Activated CD8-positive, alpha-beta memory T cell treated with anti-CD3 and anti-CD28 coated beads, Interleukin-2, amount 10 ng/mL, durations not matched to agents 7 days and 5 days (primary cell): ENCODE data around the gene PNPLA3. TPM values are rescaled to one million over a fixed set of nuclear protein-coding genes. Genes with fewer than 3 reads are reported as not detected.

ENCODE experiments used
- ATAC-seq: fragments of 150-1000 bp; cut with Tn5 transposase; one replicate; pipeline ENCODE4 v1.10.0; 2021; ENCODE audit warnings: moderate library complexity
- CTCF ChIA-PET: fragments of 350-600 bp; sonication (Branson Sonifier 250); formaldehyde crosslinking; loops from one replicate; lab custom pipeline; 2021; ENCODE audit warnings: antibody characterized with exemption; lab: Charles Lee
- DNase-seq: peaks from one replicate; pipeline ENCODE4 v3.0.0-alpha.2; 2020
- H3K27ac Mint-ChIP-seq: one replicate; pipeline ENCODE4 v1.8.0; 2021; ENCODE audit warnings: mild to moderate bottlenecking, mixed read lengths
- H3K27me3 Mint-ChIP-seq: one replicate; pipeline ENCODE4 v1.8.0; 2021; ENCODE audit warnings: mixed read lengths
- H3K36me3 Mint-ChIP-seq: one replicate; pipeline ENCODE4 v1.8.0; 2021; ENCODE audit warnings: mild to moderate bottlenecking, mixed read lengths
- H3K4me1 Mint-ChIP-seq: one replicate; pipeline ENCODE4 v1.8.0; 2021; ENCODE audit warnings: mixed read lengths
- H3K4me3 Mint-ChIP-seq: one replicate; pipeline ENCODE4 v1.8.0; 2021; ENCODE audit warnings: mild to moderate bottlenecking, moderate library complexity, mixed read lengths
- H3K9me3 Mint-ChIP-seq: one replicate; pipeline ENCODE4 v1.8.0; 2022; ENCODE audit warnings: low read depth, mixed read lengths
- total RNA-seq, 2 experiments: library from RNA; stranded (reverse); gene quantifications; one replicate each; pipeline ENCODE4 v1.2.3, GENCODE V29; 2021

PNPLA3 gene
- total RNA-seq, 2 experiments from 2014 or later: 0.19 TPM; not detected in 1

DNA sequence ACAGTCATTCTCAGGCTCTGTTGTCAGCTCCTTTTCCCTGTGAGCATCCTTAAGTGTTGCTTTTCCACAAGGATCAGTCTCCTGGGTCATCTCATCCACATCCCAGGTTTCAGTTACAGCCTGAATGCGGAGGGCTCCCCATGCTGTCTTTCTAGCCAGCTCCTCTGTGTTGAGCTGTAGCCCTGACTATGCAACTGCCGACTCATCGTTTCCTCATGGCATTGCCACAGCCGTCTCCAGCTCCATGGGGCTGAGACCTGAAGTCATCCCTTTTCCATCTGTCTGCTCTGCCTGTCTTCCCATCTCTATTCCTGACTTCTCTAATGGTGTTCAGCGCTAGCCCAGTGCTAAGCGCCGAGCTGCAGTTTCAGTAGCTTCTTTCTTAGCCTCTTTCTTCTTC is 43.5 kb downstream of the PNPLA3 start:
- Mint-ChIP-seq H3K9me3 (no peaks in the 10 kb centered on the region), H3K27me3 (no peaks in the 10 kb centered on the region), H3K4me1 (peaks cover 13% of the 10 kb centered on the region), H3K36me3 (peaks cover 30% of the 10 kb centered on the region), H3K27ac (no peak overlapping the region), H3K4me3 (no peak overlapping the region)
- ATAC-seq (no peak), DNase-seq (no peak)
- CTCF ChIA-PET: interaction anchor here (0.8 to 1.5 kb wide), 2 partner anchors 12 to 21 kb away, joined by 3 read pairs; partner anchors contain the start of gene SAMM50

GRCh38 chr22:43968614-43969013 is 45.0 kb downstream of the PNPLA3 start:
- ATAC-seq: no peak
- no peaks in the 10 kb centered on the region for H3K9me3 Mint-ChIP-seq
- H3K4me1 Mint-ChIP-seq: peaks cover 13% of the 10 kb centered on the region
- H3K27me3 Mint-ChIP-seq: no peaks in the 10 kb centered on the region
- CTCF ChIA-PET: no interaction called here
- H3K36me3 Mint-ChIP-seq: peaks cover 29% of the 10 kb centered on the region
- no peak overlapping the region for H3K27ac Mint-ChIP-seq
- no peak for DNase-seq
- H3K4me3 Mint-ChIP-seq: no peak overlapping the region

DNA sequence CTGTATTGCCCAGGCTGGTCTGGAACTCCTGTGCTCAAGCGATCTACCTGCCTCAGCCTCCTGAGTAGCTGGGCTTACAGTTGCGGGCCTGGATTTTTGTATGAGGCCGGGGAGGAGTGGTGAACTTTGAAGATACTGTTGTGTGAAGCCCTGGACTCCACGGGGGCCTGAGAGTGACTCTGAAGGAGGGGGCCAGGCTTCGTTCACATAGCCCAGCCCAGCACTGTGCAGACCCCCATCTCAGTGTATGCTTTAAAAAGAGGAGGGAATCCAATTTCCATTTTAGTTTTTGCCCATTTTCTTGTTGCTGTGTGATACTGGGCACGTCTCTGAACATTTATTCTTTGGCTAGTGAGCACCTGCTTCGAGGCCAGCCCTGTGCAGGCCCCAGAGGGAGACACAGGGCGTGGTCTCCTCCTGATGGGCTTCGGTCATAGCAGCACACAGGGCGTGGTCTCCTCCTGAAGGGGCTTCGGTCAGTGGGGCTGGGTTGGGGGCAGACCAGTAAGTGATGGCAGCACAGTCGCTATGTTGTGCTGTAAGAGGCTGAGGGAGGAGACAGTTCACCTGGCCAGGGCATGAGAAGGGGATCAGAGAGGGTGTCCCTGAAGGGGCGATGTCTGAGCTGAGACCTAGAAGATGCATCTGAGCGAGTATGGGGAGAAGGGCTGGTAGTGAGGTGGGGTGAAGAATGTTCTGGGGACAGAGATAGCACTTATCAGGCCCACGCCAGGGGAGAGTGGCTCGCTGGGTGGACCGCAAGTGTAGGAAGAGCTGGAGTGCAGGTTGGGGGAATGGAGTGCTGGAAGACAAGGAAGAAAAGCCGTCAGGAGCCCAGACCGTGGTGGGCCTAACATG is 45.6 kb downstream of the PNPLA3 start:
- no peak for DNase-seq
- Mint-ChIP-seq H3K4me3 (no peak overlapping the region), H3K4me1 (peaks cover 13% of the 10 kb centered on the region), H3K27me3 (no peaks in the 10 kb centered on the region), H3K27ac (no peak overlapping the region), H3K9me3 (no peaks in the 10 kb centered on the region), H3K36me3 (peaks cover 27% of the 10 kb centered on the region)
- CTCF ChIA-PET: no interaction called here
- no peak for ATAC-seq

DNA sequence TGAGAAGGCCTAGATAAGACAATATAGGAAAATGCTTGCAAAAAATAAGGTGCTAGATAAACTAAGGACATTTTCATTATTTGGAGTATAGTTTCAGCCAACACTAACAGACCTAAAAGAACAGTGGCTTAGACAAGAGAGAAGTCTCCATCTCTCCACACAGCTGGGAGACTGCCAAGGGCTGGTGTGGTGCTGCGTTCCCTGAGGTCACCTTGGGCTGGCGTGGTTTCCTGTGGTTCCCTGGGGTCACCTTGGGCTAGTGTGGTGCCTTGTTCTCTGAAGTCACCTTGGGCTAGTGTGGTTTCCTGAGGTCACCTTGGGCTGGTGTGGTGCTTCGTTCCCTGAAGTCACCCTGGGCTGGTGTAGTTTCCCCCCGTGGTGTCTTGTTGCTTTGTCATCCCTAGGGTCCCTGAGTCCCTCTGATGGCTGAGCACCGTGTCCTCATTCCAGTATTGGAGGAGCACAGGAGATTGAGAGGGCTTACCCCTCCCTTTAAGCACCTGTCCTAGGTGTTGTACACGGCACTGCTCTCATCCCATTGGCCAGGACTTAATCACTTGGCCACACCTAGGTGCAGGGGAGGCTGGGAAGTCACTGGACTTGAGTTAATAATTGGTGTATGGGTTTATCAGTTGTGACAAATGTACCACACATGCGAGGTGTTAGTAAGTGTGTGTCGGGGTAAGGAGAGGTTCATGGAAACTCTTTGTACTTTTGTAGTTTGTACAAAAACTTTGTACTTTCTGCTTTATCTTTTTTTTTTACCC is 46.6 kb downstream of the PNPLA3 start:
- ATAC-seq: peak; percentile 33
- Mint-ChIP-seq H3K9me3 (no peaks in the 10 kb centered on the region), H3K27me3 (no peaks in the 10 kb centered on the region), H3K4me3 (no peak overlapping the region), H3K4me1 (peaks cover 13% of the 10 kb centered on the region), H3K27ac (peak overlapping the region; percentile 6), H3K36me3 (peaks cover 22% of the 10 kb centered on the region)
- CTCF ChIA-PET: no interaction called here
- DNase-seq: no peak

DNA sequence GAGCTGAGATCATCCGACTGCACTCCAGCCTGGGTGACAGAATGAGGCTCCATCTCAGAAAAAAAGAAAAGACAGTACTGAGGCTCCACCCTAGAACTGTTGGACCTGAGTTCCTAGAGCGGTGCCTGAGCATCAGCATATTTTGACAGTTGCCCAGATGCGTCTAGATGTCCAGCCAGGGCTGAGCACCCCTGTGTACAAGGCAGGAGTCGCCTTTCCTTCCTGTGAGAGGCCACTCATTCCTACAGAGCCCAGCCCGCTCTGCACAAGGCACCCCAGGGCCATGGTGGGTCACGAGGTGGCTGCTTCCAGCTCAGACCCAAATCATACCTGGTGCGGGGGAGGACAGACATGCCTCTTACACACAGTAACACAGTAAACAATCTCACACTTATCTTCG is 47.5 kb downstream of the PNPLA3 start:
- CTCF ChIA-PET: no interaction called here
- H3K27ac Mint-ChIP-seq: no peak overlapping the region
- peaks cover 25% of the 10 kb centered on the region for H3K36me3 Mint-ChIP-seq
- no peaks in the 10 kb centered on the region for H3K27me3 Mint-ChIP-seq
- ATAC-seq (no peak), DNase-seq (no peak)
- no peak overlapping the region for H3K4me3 Mint-ChIP-seq
- peaks cover 13% of the 10 kb centered on the region for H3K4me1 Mint-ChIP-seq
- no peaks in the 10 kb centered on the region for H3K9me3 Mint-ChIP-seq

DNA sequence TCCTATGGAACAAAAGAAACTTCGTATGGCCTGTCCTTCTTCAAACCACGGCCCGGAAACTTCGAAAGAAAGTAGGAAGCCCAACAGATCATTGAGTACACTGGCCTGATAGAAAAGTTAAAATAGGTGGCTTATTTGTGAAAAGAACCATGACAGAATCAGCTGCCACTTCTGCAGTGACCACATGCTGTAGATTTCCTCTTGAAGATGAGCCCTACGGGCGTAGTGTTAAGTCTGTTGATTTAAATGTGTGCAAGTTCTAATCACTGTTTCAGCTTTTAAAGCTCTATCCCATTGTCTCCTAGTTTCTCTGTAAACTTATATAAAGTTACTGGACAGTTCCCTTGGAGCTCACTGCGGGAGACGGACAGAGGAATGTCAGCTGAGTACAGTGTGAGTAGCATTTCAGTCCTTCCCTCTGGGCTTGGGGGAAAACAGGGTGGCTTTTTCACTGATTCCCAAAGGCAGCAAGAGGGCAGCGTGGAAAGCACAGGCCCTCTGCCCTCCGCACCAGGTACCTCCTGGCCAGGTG is 49.4 kb downstream of the PNPLA3 start:
- Mint-ChIP-seq H3K27ac (no peak overlapping the region), H3K9me3 (no peaks in the 10 kb centered on the region), H3K36me3 (peaks cover 25% of the 10 kb centered on the region), H3K4me3 (no peak overlapping the region), H3K27me3 (no peaks in the 10 kb centered on the region), H3K4me1 (peaks cover 13% of the 10 kb centered on the region)
- DNase-seq (no peak), ATAC-seq (no peak)
- CTCF ChIA-PET: interaction anchor here (0.7 to 1.7 kb wide), 2 partner anchors 20 to 597 kb away, joined by 3 to 7 read pairs; no protein-coding TSS in a partner anchor

DNA sequence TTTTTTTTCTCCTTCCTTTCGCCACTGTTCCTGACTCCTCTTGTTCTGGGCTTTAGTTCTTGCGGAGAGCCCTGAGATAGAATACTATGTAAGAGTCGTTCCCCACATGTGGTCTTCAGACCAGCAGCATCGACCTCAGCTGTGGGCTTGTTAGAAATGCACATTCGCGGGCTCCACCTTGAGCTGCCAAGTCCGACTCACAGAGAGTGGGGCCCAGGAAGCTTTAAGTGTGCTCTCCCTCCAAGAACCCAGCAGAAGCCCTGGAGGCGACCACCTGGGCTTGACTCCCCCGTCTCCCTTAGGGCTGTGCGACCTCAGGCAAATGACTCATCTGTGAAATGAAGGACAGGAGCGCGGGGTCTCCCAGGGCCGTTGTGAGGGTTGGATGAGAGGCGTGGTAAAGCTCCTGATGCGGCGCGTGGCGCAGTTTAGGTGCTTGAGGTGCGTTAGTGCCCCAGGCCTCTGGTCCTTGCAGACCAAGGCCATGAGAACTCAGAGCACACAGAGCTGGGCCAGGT is 50.5 kb downstream of the PNPLA3 start:
- H3K27ac Mint-ChIP-seq: no peak overlapping the region
- CTCF ChIA-PET: interaction anchor here (0.7 kb wide), 1 partner anchor 596 kb away, joined by 3 read pairs; no protein-coding TSS in a partner anchor

DNA sequence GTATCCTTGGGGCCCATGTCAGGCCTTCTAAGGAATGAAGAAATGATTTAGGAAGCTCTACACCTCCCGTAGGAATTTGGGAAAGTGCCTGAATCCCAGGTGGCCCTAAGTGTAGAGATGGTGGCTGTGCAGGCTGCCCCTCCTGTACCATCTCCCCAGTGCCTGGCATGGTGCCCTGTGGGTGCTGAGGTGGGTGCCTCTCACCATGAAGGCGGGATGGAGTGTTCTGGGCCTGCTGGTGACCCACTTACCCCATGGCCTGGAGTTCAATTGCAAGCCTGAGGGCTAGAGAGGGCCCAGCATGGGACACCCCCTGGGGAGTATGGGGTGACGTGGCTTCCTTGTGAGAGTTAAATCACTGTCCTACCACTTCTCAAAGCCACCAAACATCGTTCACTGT is 51.4 kb downstream of the PNPLA3 start:
- ATAC-seq (no peak), DNase-seq (no peak)
- no peaks in the 10 kb centered on the region for H3K9me3 Mint-ChIP-seq
- H3K27me3 Mint-ChIP-seq: no peaks in the 10 kb centered on the region
- peaks cover 23% of the 10 kb centered on the region for H3K36me3 Mint-ChIP-seq
- peaks cover 4% of the 10 kb centered on the region for H3K4me1 Mint-ChIP-seq
- H3K27ac Mint-ChIP-seq: no peak overlapping the region
- no peak overlapping the region for H3K4me3 Mint-ChIP-seq
- CTCF ChIA-PET: interaction anchor here (0.7 kb wide), 1 partner anchor 297 kb away, joined by 3 read pairs; no protein-coding TSS in a partner anchor

More for the DNA sequence above, 50.5 kb downstream of the PNPLA3 start:
- peaks cover 22% of the 10 kb centered on the region for H3K36me3 Mint-ChIP-seq
- peaks cover 13% of the 10 kb centered on the region for H3K4me1 Mint-ChIP-seq
- no peaks in the 10 kb centered on the region for H3K27me3 Mint-ChIP-seq
- no peak overlapping the region for H3K4me3 Mint-ChIP-seq
- DNase-seq: no peak
- ATAC-seq: no peak
- H3K9me3 Mint-ChIP-seq: no peaks in the 10 kb centered on the region

- H3K4me1 Mint-ChIP-seq: no peaks in the 10 kb centered on the region
- H3K36me3 Mint-ChIP-seq: peaks cover 25% of the 10 kb centered on the region
- no peaks in the 10 kb centered on the region for H3K9me3 Mint-ChIP-seq
- no peak for DNase-seq
- no peak for ATAC-seq
- H3K27ac Mint-ChIP-seq: no peak overlapping the region
- no peaks in the 10 kb centered on the region for H3K27me3 Mint-ChIP-seq
- H3K4me3 Mint-ChIP-seq: no peak overlapping the region
- CTCF ChIA-PET: interaction anchor here (1.2 kb wide), 1 partner anchor 16 kb away, joined by 4 read pairs; no protein-coding TSS in a partner anchor
These were observed 53.5 kb downstream of the PNPLA3 start for GRCh38 chr22:43976861-43977795.

DNA sequence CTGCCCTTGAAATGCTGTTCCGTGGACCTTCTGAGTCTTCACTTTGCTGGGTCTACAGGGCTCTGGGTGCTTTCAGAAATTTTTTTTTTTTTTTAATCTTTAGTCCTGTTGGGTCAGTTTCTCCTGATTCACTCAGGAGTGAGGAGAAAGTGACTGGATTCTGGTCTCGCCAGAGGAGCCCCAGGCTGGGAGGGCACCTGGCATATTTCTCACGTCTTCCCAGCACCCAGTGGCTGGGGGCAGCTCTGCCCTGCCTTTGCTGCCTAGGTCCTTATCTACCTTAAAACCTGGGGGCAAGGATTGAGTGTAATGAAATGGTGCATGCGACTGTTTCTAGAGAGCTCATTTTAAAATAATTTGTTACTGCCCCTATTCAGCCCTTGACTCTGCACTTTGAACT is 55.0 kb downstream of the PNPLA3 start:
- H3K27ac Mint-ChIP-seq: no peak overlapping the region
- H3K4me1 Mint-ChIP-seq: no peaks in the 10 kb centered on the region
- H3K27me3 Mint-ChIP-seq: no peaks in the 10 kb centered on the region
- ATAC-seq: no peak
- peaks cover 27% of the 10 kb centered on the region for H3K36me3 Mint-ChIP-seq
- no peak overlapping the region for H3K4me3 Mint-ChIP-seq
- no peak for DNase-seq
- H3K9me3 Mint-ChIP-seq: no peaks in the 10 kb centered on the region
- CTCF ChIA-PET: interaction anchor here (1.2 kb wide), 1 partner anchor 14 kb away, joined by 4 read pairs; no protein-coding TSS in a partner anchor

- H3K9me3 Mint-ChIP-seq: no peaks in the 10 kb centered on the region
- CTCF ChIA-PET: interaction anchor here (1.7 kb wide), 1 partner anchor 12 kb away, joined by 8 read pairs; no protein-coding TSS in a partner anchor
- no peak overlapping the region for H3K4me3 Mint-ChIP-seq
- H3K36me3 Mint-ChIP-seq: peaks cover 31% of the 10 kb centered on the region
- no peak for ATAC-seq
- DNase-seq: no peak
- H3K27ac Mint-ChIP-seq: no peak overlapping the region
- no peaks in the 10 kb centered on the region for H3K4me1 Mint-ChIP-seq
- H3K27me3 Mint-ChIP-seq: no peaks in the 10 kb centered on the region
These were observed 57.0 kb downstream of the PNPLA3 start for GRCh38 chr22:43980579-43980978.

GRCh38 chr22:43980996-43981395 is 57.4 kb downstream of the PNPLA3 start:
- Mint-ChIP-seq H3K27me3 (no peaks in the 10 kb centered on the region), H3K27ac (no peak overlapping the region), H3K36me3 (peaks cover 28% of the 10 kb centered on the region), H3K4me3 (no peak overlapping the region), H3K9me3 (no peaks in the 10 kb centered on the region), H3K4me1 (no peaks in the 10 kb centered on the region)
- CTCF ChIA-PET: interaction anchor here (1.7 kb wide), 1 partner anchor 12 kb away, joined by 8 read pairs; no protein-coding TSS in a partner anchor
- DNase-seq (no peak), ATAC-seq (no peak)
